HepG2 (cell line): ENCODE results near the gene TLE2. TPM values are rescaled to one million over a fixed set of nuclear protein-coding genes. Genes with fewer than 3 reads are reported as not detected.

Experiments
- BRCA1 ChIP-seq: sonication (generic); formaldehyde crosslinking; IDR thresholded peaks from 2 replicates; pipeline ENCODE4 v1.4.0; 2020; ENCODE audit warnings: missing genetic modification reagents
- GFI1 ChIP-seq: sonication (generic); formaldehyde crosslinking; IDR thresholded peaks from 2 replicates; pipeline ENCODE4 v1.5.0; 2020; ENCODE audit warnings: missing genetic modification reagents, mild to moderate bottlenecking, borderline replicate concordance
- HES4 ChIP-seq: sonication (generic); formaldehyde crosslinking; IDR thresholded peaks from 2 replicates; pipeline ENCODE4 v1.9.0; 2021; ENCODE audit warnings: mild to moderate bottlenecking, missing genetic modification reagents, borderline replicate concordance
- KLF11 ChIP-seq: IDR thresholded peaks from 2 replicates; pipeline ENCODE4 v1.6.1; 2016; ENCODE audit warnings: missing compliant biosample characterization
- PAF1 ChIP-seq: IDR thresholded peaks from 2 replicates; pipeline ENCODE4 v1.6.1; 2016; ENCODE audit warnings: missing genetic modification reagents, missing compliant biosample characterization
- PCBP1 ChIP-seq: fragments of 200-400 bp; formaldehyde crosslinking; IDR thresholded peaks from 2 replicates; pipeline ENCODE4 v1.6.1; 2017; ENCODE audit warnings: mild to moderate bottlenecking, low read depth, low read length, borderline replicate concordance
- REPIN1 ChIP-seq: sonication (generic); formaldehyde crosslinking; IDR thresholded peaks from 2 replicates; pipeline ENCODE4 v1.8.0; 2022; ENCODE audit warnings: missing genetic modification reagents, low read depth, mild to moderate bottlenecking, borderline replicate concordance
- SAP130 ChIP-seq: IDR thresholded peaks from 2 replicates; pipeline ENCODE4 v1.6.1; 2016; ENCODE audit warnings: low read depth
- SOX6 ChIP-seq, 2 experiments: fragments of 450-650 bp in 1 of 2; sonication (generic) in 1 of 2; formaldehyde crosslinking in 1 of 2; IDR thresholded peaks; 2 replicates each; pipeline versions ENCODE4 v1.4.0 to v1.6.1; 2017 to 2020; ENCODE audit warnings: antibody characterized with exemption in 1 of 2, mild to moderate bottlenecking in 1 of 2, missing genetic modification reagents in 1 of 2
- TOPORS ChIP-seq: sonication (generic); formaldehyde crosslinking; IDR thresholded peaks from 2 replicates; pipeline ENCODE4 v1.8.0; 2023; ENCODE audit warnings: mild to moderate bottlenecking, missing genetic modification reagents
- WIZ ChIP-seq: sonication (generic); formaldehyde crosslinking; IDR thresholded peaks from 2 replicates; pipeline ENCODE4 v1.5.1; 2020; ENCODE audit warnings: mild to moderate bottlenecking, missing genetic modification reagents
- ZNF282 ChIP-seq: fragments of 450-650 bp; IDR thresholded peaks from 2 replicates; pipeline ENCODE4 v1.6.1; 2018; ENCODE audit not compliant: partially characterized antibody
- ZNF350 ChIP-seq: sonication (generic); formaldehyde crosslinking; IDR thresholded peaks from 2 replicates; pipeline ENCODE4 v1.4.0; 2020; ENCODE audit warnings: mild to moderate bottlenecking, low read depth, missing genetic modification reagents, borderline replicate concordance
- ZNF577 ChIP-seq: sonication (generic); formaldehyde crosslinking; IDR thresholded peaks from 2 replicates; pipeline ENCODE4 v1.4.0; 2020; ENCODE audit warnings: mild to moderate bottlenecking, low read depth, missing genetic modification reagents, borderline replicate concordance
- ZNF674 ChIP-seq: sonication (generic); formaldehyde crosslinking; IDR thresholded peaks from 2 replicates; pipeline ENCODE4 v1.5.0; 2020; ENCODE audit warnings: low read depth, mild to moderate bottlenecking, missing genetic modification reagents
- polyA plus RNA-seq, 8 experiments: library from polyadenylated mRNA; depleted of rRNA in 3 of 8; stranded (reverse) in 7 of 8; unstranded in 1 of 8; fragments of >200 nt; fragmentation: Illumina TruSeq in 4 of 8; extraction: Trizol in 4 of 8; gene quantifications; 2 replicates each; pipeline versions ENCODE4 v1.2.1 to v1.2.3, GENCODE V29; 2011 to 2016; ENCODE audit warnings: low read depth in 4 of 8, missing spikeins in 1 of 8, mixed read lengths in 1 of 8; ENCODE audit not compliant: insufficient read depth in 1 of 8
- total RNA-seq, 5 experiments: library from RNA; depleted of rRNA; stranded (reverse); fragments of >200 nt; fragmentation: Illumina TruSeq; extraction: Trizol; gene quantifications; 2 replicates each; pipeline ENCODE4 v1.2.3, GENCODE V29; 2016; ENCODE audit warnings: low read depth in 1 of 5
- TF ChIP-seq, protein P1 (sequence below): IDR thresholded peaks from 2 replicates; pipeline ENCODE4 v1.6.1; 2012; ENCODE audit warnings: low read length, improper control_type of control experiment
- TF ChIP-seq, protein P2 (sequence below): sonication (generic); formaldehyde crosslinking; IDR thresholded peaks from 2 replicates; pipeline ENCODE4 v1.4.0; 2020; ENCODE audit warnings: missing genetic modification reagents, low read depth, mild to moderate bottlenecking, borderline replicate concordance
- TF ChIP-seq, protein P3 (sequence below): IDR thresholded peaks from 2 replicates; pipeline ENCODE4 v1.6.1; 2016; ENCODE audit warnings: low read depth, missing genetic modification reagents, missing compliant biosample characterization
- TF ChIP-seq, protein P4 (sequence below): IDR thresholded peaks from 2 replicates; pipeline ENCODE4 v1.6.1; 2016; ENCODE audit warnings: missing genetic modification reagents, missing compliant biosample characterization

The TLE2 gene
- total and polyA plus RNA-seq, 2 of the 13 experiments (the other 11 are each of a cell fraction or from before 2014, with no cell fraction given), result 0.07 to 0.81 TPM

DNA sequence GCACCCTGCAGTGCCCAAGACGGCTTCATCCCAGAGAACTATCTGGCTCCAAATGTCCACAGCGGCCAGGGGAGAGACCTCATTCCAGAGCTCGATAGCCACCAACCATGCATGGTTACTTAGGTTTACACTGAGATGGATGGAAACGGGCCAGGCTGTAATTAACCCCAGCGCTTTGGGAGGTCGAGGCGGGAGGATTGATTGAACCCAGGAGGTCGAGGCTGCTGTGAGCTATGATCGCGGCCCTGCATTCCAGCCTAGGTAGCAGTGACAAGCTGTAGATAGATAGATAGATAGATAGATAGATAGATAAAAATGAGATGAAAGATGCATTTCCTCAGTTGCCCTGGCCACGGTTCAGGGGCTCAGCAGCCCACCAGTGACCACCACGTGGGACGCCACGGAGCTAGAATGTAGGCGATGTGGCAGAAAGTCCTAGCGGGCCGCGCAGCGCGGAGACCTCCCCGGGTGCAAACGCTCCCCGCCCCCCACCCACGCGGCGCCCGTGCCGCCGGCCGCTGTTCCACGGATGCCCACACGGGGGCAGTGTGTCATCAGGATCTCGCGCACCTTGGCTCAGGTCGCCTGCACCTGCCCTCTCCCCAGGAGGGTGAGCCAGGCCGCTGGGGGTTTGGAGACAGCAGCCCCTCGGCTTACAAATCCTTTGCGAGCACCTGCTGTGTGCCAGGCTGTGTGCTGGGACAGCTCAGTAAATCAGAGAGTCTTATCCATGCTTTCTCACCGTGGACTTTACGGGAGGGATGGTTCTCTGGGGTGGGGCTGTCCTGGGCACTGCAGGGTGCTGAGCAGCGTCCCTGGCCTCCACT, 46.7 kb upstream of the TLE2 start (continued):
- TF ChIP-seq, protein P1, sequence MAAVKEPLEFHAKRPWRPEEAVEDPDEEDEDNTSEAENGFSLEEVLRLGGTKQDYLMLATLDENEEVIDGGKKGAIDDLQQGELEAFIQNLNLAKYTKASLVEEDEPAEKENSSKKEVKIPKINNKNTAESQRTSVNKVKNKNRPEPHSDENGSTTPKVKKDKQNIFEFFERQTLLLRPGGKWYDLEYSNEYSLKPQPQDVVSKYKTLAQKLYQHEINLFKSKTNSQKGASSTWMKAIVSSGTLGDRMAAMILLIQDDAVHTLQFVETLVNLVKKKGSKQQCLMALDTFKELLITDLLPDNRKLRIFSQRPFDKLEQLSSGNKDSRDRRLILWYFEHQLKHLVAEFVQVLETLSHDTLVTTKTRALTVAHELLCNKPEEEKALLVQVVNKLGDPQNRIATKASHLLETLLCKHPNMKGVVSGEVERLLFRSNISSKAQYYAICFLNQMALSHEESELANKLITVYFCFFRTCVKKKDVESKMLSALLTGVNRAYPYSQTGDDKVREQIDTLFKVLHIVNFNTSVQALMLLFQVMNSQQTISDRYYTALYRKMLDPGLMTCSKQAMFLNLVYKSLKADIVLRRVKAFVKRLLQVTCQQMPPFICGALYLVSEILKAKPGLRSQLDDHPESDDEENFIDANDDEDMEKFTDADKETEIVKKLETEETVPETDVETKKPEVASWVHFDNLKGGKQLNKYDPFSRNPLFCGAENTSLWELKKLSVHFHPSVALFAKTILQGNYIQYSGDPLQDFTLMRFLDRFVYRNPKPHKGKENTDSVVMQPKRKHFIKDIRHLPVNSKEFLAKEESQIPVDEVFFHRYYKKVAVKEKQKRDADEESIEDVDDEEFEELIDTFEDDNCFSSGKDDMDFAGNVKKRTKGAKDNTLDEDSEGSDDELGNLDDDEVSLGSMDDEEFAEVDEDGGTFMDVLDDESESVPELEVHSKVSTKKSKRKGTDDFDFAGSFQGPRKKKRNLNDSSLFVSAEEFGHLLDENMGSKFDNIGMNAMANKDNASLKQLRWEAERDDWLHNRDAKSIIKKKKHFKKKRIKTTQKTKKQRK, result no peak
- TF ChIP-seq ZNF674 (CRISPR knock-in tag) (no peak), KLF11 (CRISPR knock-in tag) (no peak), ZNF350 (CRISPR knock-in tag) (0 out of 2 replicates have a peak, but pooled peaks have one; percentile 20), HES4 (CRISPR knock-in tag) (no peak), ZNF282 (no peak), SAP130 (CRISPR knock-in tag) (peak; percentile 18; the same call in 1 of the 2 replicates), WIZ (CRISPR knock-in tag) (no peak), PCBP1 (no peak), GFI1 (CRISPR knock-in tag) (no peak), PAF1 (CRISPR knock-in tag) (no peak), TOPORS (CRISPR knock-in tag) (no peak), REPIN1 (CRISPR knock-in tag) (no peak), BRCA1 (no peak), SOX6 (IDR thresholded peaks at IDR 0.05) (no peak), SOX6 (CRISPR knock-in tag; IDR thresholded peaks at IDR 0.05) (no peak; the same call in 1 of the 2 replicates), ZNF577 (CRISPR knock-in tag) (no peak)
- TF ChIP-seq, protein P2, sequence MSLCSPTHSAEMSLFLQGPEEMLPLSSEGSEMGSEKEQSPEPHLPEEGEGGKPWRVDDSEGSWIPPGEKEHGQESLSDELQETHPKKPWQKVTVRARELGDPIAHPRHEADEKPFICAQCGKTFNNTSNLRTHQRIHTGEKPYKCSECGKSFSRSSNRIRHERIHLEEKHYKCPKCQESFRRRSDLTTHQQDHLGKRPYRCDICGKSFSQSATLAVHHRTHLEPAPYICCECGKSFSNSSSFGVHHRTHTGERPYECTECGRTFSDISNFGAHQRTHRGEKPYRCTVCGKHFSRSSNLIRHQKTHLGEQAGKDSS, result no peak
- TF ChIP-seq, protein P3, sequence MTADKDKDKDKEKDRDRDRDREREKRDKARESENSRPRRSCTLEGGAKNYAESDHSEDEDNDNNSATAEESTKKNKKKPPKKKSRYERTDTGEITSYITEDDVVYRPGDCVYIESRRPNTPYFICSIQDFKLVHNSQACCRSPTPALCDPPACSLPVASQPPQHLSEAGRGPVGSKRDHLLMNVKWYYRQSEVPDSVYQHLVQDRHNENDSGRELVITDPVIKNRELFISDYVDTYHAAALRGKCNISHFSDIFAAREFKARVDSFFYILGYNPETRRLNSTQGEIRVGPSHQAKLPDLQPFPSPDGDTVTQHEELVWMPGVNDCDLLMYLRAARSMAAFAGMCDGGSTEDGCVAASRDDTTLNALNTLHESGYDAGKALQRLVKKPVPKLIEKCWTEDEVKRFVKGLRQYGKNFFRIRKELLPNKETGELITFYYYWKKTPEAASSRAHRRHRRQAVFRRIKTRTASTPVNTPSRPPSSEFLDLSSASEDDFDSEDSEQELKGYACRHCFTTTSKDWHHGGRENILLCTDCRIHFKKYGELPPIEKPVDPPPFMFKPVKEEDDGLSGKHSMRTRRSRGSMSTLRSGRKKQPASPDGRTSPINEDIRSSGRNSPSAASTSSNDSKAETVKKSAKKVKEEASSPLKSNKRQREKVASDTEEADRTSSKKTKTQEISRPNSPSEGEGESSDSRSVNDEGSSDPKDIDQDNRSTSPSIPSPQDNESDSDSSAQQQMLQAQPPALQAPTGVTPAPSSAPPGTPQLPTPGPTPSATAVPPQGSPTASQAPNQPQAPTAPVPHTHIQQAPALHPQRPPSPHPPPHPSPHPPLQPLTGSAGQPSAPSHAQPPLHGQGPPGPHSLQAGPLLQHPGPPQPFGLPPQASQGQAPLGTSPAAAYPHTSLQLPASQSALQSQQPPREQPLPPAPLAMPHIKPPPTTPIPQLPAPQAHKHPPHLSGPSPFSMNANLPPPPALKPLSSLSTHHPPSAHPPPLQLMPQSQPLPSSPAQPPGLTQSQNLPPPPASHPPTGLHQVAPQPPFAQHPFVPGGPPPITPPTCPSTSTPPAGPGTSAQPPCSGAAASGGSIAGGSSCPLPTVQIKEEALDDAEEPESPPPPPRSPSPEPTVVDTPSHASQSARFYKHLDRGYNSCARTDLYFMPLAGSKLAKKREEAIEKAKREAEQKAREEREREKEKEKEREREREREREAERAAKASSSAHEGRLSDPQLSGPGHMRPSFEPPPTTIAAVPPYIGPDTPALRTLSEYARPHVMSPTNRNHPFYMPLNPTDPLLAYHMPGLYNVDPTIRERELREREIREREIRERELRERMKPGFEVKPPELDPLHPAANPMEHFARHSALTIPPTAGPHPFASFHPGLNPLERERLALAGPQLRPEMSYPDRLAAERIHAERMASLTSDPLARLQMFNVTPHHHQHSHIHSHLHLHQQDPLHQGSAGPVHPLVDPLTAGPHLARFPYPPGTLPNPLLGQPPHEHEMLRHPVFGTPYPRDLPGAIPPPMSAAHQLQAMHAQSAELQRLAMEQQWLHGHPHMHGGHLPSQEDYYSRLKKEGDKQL, result no peak
- TF ChIP-seq, protein P4, sequence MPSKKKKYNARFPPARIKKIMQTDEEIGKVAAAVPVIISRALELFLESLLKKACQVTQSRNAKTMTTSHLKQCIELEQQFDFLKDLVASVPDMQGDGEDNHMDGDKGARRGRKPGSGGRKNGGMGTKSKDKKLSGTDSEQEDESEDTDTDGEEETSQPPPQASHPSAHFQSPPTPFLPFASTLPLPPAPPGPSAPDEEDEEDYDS (CRISPR knock-in tag), result no peak
